GM23338 (cell line): ENCODE measurements around the gene CRACR2B. TPM values are rescaled to one million over a fixed set of nuclear protein-coding genes. Genes with fewer than 3 reads are reported as not detected.

ENCODE experiments used
- ATAC-seq: fragments of 200-7000 bp; cut with Tn5 transposase; 3 replicates; pipeline ENCODE4 v1.9.1; 2020
- DNase-seq: peaks from one replicate; pipeline ENCODE4 v3.0.0-alpha.2; 2015; ENCODE audit warnings: low spot score
- H2AFZ ChIP-seq: fragments of 200-600 bp; sonication (generic); 2 replicates; pipeline ENCODE4 v1.8.0; 2016; ENCODE audit warnings: antibody characterized with exemption, mild to moderate bottlenecking, moderate library complexity
- H3F3A ChIP-seq: fragments of 200-600 bp; sonication (generic); replicated peaks from 2 replicates; pipeline ENCODE4 v1.8.0; 2017; ENCODE audit warnings: antibody characterized with exemption, mixed run types, low read depth
- H3K27ac ChIP-seq: fragments of 200-600 bp; sonication (generic); 2 replicates; pipeline ENCODE4 v1.6.1; 2016; ENCODE audit warnings: low read depth
- H3K27me3 ChIP-seq: fragments of 200-600 bp; sonication (generic); 2 replicates; pipeline ENCODE4 v1.8.0; 2016; ENCODE audit warnings: mild to moderate bottlenecking, mixed run types, moderate library complexity; ENCODE audit not compliant: insufficient read depth
- H3K36me3 ChIP-seq: fragments of 200-600 bp; sonication (generic); 2 replicates; pipeline ENCODE4 v1.8.0; 2016; ENCODE audit warnings: mild to moderate bottlenecking; ENCODE audit not compliant: insufficient read depth
- H3K4me1 ChIP-seq: fragments of 200-600 bp; sonication (generic); 2 replicates; pipeline ENCODE4 v1.8.0; 2016; ENCODE audit warnings: mild to moderate bottlenecking, moderate library complexity; ENCODE audit not compliant: insufficient read depth
- H3K4me2 ChIP-seq: fragments of 200-600 bp; sonication (generic); 2 replicates; pipeline ENCODE4 v1.7.1; 2017; ENCODE audit warnings: mixed run types
- H3K4me3 ChIP-seq: fragments of 200-600 bp; sonication (generic); 2 replicates; pipeline ENCODE4 v1.6.1; 2016; ENCODE audit warnings: mixed run types
- H3K79me2 ChIP-seq: fragments of 200-600 bp; sonication (generic); replicated peaks from 2 replicates; pipeline ENCODE4 v1.8.0; 2017; ENCODE audit warnings: mild to moderate bottlenecking; ENCODE audit not compliant: insufficient read depth
- H3K9me2 ChIP-seq: fragments of 200-600 bp; sonication (generic); 2 replicates; pipeline ENCODE4 v1.8.0; 2017; ENCODE audit not compliant: insufficient read depth
- H4K20me1 ChIP-seq: fragments of 200-600 bp; sonication (generic); replicated peaks from 2 replicates; pipeline ENCODE4 v1.8.0; 2017; ENCODE audit warnings: mild to moderate bottlenecking; ENCODE audit not compliant: insufficient read depth
- H3K27ac Mint-ChIP-seq: 2 replicates; pipeline ENCODE4 v1.8.0; 2020; ENCODE audit warnings: inconsistent platforms, mild to moderate bottlenecking, moderate library complexity, mixed read lengths
- H3K27me3 Mint-ChIP-seq: 3 replicates; pipeline ENCODE4 v1.8.0; 2022; ENCODE audit warnings: low read depth, mild to moderate bottlenecking, moderate library complexity, mixed read lengths, inconsistent platforms; ENCODE audit not compliant: insufficient read depth, poor library complexity
- H3K36me3 Mint-ChIP-seq: 3 replicates; pipeline ENCODE4 v1.8.0; 2021; ENCODE audit warnings: low read depth, mild to moderate bottlenecking, inconsistent platforms, moderate library complexity, mixed read lengths
- H3K4me1 Mint-ChIP-seq: 3 replicates; pipeline ENCODE4 v1.8.0; 2020; ENCODE audit warnings: mild to moderate bottlenecking, inconsistent platforms, mixed read lengths
- H3K4me3 Mint-ChIP-seq: 3 replicates; pipeline ENCODE4 v1.8.0; 2021; ENCODE audit warnings: moderate library complexity, mild to moderate bottlenecking, inconsistent platforms, mixed read lengths
- H3K9me3 Mint-ChIP-seq: 3 replicates; pipeline ENCODE4 v1.8.0; 2020; ENCODE audit warnings: moderate library complexity, mild to moderate bottlenecking, inconsistent platforms, mixed read lengths
- CREB1 ChIP-seq: fragments of 250-450 bp; sonication (Bioruptor Pico); IDR thresholded peaks from 2 replicates; pipeline ENCODE4 v1.5.0; 2020; ENCODE audit warnings: low read depth, mild to moderate bottlenecking, moderate library complexity
- EZH2 ChIP-seq: fragments of 200-600 bp; sonication (generic); IDR thresholded peaks from one replicate; pipeline ENCODE4 v1.8.0; 2017; ENCODE audit warnings: antibody characterized with exemption, mild to moderate bottlenecking, low read depth; ENCODE audit not compliant: unreplicated experiment
- JUNB ChIP-seq: IDR thresholded peaks from one replicate; pipeline ENCODE4 v1.6.1; 2016; ENCODE audit warnings: antibody characterized with exemption; ENCODE audit not compliant: unreplicated experiment
- REST ChIP-seq: IDR thresholded peaks from one replicate; pipeline ENCODE4 v1.6.1; 2018; ENCODE audit warnings: antibody characterized with exemption; ENCODE audit not compliant: unreplicated experiment
- ZNF114 ChIP-seq: fragments of 250-450 bp; sonication (Bioruptor Pico); IDR thresholded peaks from 2 replicates; pipeline ENCODE4 v1.5.0; 2020; ENCODE audit warnings: mild to moderate bottlenecking, moderate library complexity
- polyA plus RNA-seq: library from polyadenylated mRNA; unstranded; fragments of >200 nt; fragmentation: Nextera tagmentation; extraction: Ambion mirVana; gene quantifications from 2 replicates; pipeline ENCODE4 v1.2.1, GENCODE V29; 2016
- total RNA-seq: library from RNA; depleted of rRNA; stranded (reverse); fragments of >200 nt; shearing (Covaris generic); gene quantifications from 2 replicates; pipeline ENCODE4 v1.2.3, GENCODE V29; 2014
- TF ChIP-seq, protein P1 (sequence below): IDR thresholded peaks from 2 replicates; pipeline ENCODE4 v1.6.1; 2016; ENCODE audit warnings: antibody characterized with exemption
- TF ChIP-seq, protein P2 (sequence below), 2 experiments: fragments of 200-600 bp in 1 of 2; sonication (generic) in 1 of 2; conservative IDR thresholded peaks; 2 replicates each; pipeline versions ENCODE4 v1.5.1 to v1.6.1; 2016 to 2017; ENCODE audit warnings: antibody characterized with exemption in 2 of 2, low read depth in 2 of 2, mild to moderate bottlenecking in 2 of 2, moderate library complexity in 1 of 2

Gene CRACR2B
- total and polyA plus RNA-seq, 2 experiments from 2014 or later, result 55.9 to 64.1 TPM

GRCh38 chr11:823441-824291, 4.1 kb upstream of the CRACR2B start:
- H3K36me3 Mint-ChIP-seq, result peaks cover 7% of the 10 kb centered on the region; the same call in 1 of the 3 replicates
- no peaks in the 10 kb centered on the region for H3K9me2 ChIP-seq
- TF ChIP-seq, protein P1, sequence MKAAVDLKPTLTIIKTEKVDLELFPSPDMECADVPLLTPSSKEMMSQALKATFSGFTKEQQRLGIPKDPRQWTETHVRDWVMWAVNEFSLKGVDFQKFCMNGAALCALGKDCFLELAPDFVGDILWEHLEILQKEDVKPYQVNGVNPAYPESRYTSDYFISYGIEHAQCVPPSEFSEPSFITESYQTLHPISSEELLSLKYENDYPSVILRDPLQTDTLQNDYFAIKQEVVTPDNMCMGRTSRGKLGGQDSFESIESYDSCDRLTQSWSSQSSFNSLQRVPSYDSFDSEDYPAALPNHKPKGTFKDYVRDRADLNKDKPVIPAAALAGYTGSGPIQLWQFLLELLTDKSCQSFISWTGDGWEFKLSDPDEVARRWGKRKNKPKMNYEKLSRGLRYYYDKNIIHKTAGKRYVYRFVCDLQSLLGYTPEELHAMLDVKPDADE, result no peak
- TF ChIP-seq, protein P2, sequence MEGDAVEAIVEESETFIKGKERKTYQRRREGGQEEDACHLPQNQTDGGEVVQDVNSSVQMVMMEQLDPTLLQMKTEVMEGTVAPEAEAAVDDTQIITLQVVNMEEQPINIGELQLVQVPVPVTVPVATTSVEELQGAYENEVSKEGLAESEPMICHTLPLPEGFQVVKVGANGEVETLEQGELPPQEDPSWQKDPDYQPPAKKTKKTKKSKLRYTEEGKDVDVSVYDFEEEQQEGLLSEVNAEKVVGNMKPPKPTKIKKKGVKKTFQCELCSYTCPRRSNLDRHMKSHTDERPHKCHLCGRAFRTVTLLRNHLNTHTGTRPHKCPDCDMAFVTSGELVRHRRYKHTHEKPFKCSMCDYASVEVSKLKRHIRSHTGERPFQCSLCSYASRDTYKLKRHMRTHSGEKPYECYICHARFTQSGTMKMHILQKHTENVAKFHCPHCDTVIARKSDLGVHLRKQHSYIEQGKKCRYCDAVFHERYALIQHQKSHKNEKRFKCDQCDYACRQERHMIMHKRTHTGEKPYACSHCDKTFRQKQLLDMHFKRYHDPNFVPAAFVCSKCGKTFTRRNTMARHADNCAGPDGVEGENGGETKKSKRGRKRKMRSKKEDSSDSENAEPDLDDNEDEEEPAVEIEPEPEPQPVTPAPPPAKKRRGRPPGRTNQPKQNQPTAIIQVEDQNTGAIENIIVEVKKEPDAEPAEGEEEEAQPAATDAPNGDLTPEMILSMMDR (conservative IDR thresholded peaks at IDR 0.05; ENCODE audit: low read depth in 2 of 2), result 0 out of 4 replicates have a peak, but pooled peaks of 1 of the 2 experiments have one; percentile 9
- H3K79me2 ChIP-seq, result 0 out of 2 replicates have a peak, but pooled peaks cover 5% of the 10 kb centered on the region
- no peak overlapping the region for H3K27ac ChIP-seq
- ATAC-seq, result no peak
- H3K36me3 ChIP-seq, result no peaks in the 10 kb centered on the region
- no peaks in the 10 kb centered on the region; the same call in 2 of the 3 replicates for H3K9me3 Mint-ChIP-seq
- peaks cover 9% of the 10 kb centered on the region for H3F3A ChIP-seq
- DNase-seq, result no peak
- no peak overlapping the region for H3K27ac Mint-ChIP-seq
- peaks cover 12% of the 10 kb centered on the region for H3K4me1 ChIP-seq
- no peak overlapping the region for H3K4me2 ChIP-seq
- H3K4me3 Mint-ChIP-seq, result peak overlapping the region; percentile 65; the same call in 2 of the 3 replicates
- H2AFZ ChIP-seq, result no peak overlapping the region
- H3K27me3 Mint-ChIP-seq, result peaks cover 34% of the 10 kb centered on the region
- no peaks in the 10 kb centered on the region for H3K27me3 ChIP-seq
- peaks cover 17% of the 10 kb centered on the region for H4K20me1 ChIP-seq
- H3K4me1 Mint-ChIP-seq, result peaks cover 20% of the 10 kb centered on the region
- H3K4me3 ChIP-seq, result no peak overlapping the region

DNA sequence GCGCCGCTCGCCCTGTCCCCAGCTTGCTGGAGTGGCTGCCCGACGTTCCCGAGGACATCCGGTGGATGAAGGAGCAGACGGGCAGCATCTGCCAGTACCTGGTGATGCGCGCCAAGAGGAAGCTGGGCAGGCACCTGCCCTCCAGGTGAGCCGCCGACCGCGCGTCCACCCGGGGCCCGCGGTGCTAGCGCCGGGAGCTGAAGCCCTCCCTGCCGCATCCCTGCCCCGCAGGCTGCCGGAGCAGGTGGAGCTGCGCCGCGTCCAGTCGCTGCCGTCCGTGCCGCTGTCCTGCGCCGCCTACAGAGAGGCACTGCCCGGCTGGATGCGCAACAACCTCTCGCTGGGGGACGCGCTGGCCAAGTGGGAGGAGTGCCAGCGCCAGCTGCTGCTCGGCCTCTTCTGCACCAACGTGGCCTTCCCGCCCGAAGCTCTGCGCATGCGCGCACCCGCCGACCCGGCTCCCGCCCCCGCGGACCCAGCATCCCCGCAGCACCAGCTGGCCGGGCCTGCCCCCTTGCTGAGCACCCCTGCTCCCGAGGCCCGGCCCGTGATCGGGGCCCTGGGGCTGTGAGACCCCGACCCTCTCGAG, 3.3 kb upstream of the CRACR2B start:
- Mint-ChIP-seq H3K9me3 (no peaks in the 10 kb centered on the region; the same call in 2 of the 3 replicates), H3K27me3 (peaks cover 41% of the 10 kb centered on the region), H3K4me1 (peaks cover 26% of the 10 kb centered on the region), H3K27ac (no peak overlapping the region), H3K4me3 (peak overlapping the region; percentile 65; the same call in 2 of the 3 replicates), H3K36me3 (peaks cover 7% of the 10 kb centered on the region; the same call in 1 of the 3 replicates)
- ATAC-seq, result peak; percentile 1; the same call in 2 of the 3 replicates
- Histone ChIP-seq H3K36me3 (no peaks in the 10 kb centered on the region), H3K4me1 (peaks cover 17% of the 10 kb centered on the region), H3K4me2 (no peak overlapping the region), H3K27me3 (peaks cover 6% of the 10 kb centered on the region; the same call in 1 of the 2 replicates), H3F3A (peaks cover 15% of the 10 kb centered on the region), H3K79me2 (0 out of 2 replicates have a peak, but pooled peaks cover 5% of the 10 kb centered on the region), H2AFZ (no peak overlapping the region), H3K4me3 (no peak overlapping the region), H3K27ac (no peak overlapping the region), H3K9me2 (no peaks in the 10 kb centered on the region), H4K20me1 (peaks cover 17% of the 10 kb centered on the region)
- DNase-seq, result no peak
- TF ChIP-seq JUNB (no peak), EZH2 (no peak), ZNF114 (CRISPR knock-in tag) (no peak), CREB1 (CRISPR knock-in tag) (no peak), REST (no peak)
- TF ChIP-seq, protein P1, result no peak
